ACC112 (cell line): ENCODE measurements around the gene EPHB3.
"Not testable (repeated sequence)": the region's sequence is repeated elsewhere in the genome, so short reads cannot be mapped to it uniquely, and the experiment has no call there.

Experiments used
- H2AFZ ChIP-seq: fragments of 200-600 bp; sonication (generic); one replicate; pipeline ENCODE4 v1.6.0; 2017; ENCODE audit warnings: antibody characterized with exemption, low read length; ENCODE audit not compliant: unreplicated experiment
- H3K27ac ChIP-seq: fragments of 200-600 bp; sonication (generic); 2 replicates; pipeline ENCODE4 v1.5.1; 2014; ENCODE audit warnings: low read depth, mild to moderate bottlenecking, antibody characterized with exemption, low read length, moderate library complexity
- H3K27me3 ChIP-seq: fragments of 200-600 bp; sonication (generic); 2 replicates; pipeline ENCODE4 v1.6.1; 2014; ENCODE audit warnings: mild to moderate bottlenecking, antibody characterized with exemption, low read length, moderate library complexity, mixed read lengths; ENCODE audit not compliant: insufficient read depth
- H3K36me3 ChIP-seq: fragments of 200-600 bp; sonication (generic); 2 replicates; pipeline ENCODE4 v1.6.1; 2016; ENCODE audit warnings: mild to moderate bottlenecking, antibody characterized with exemption, low read length, moderate library complexity, mixed read lengths; ENCODE audit not compliant: insufficient read depth
- H3K4me1 ChIP-seq: fragments of 200-600 bp; sonication (generic); one replicate; pipeline ENCODE4 v1.6.1; 2016; ENCODE audit warnings: low read length, mixed read lengths; ENCODE audit not compliant: insufficient read depth, unreplicated experiment, control insufficient read depth
- H3K4me3 ChIP-seq: fragments of 200-600 bp; sonication (generic); 2 replicates; pipeline ENCODE4 v1.5.1; 2014; ENCODE audit warnings: mild to moderate bottlenecking, low read depth, low read length
- H3K79me2 ChIP-seq: fragments of 200-600 bp; sonication (generic); one replicate; pipeline ENCODE4 v1.6.0; 2016; ENCODE audit warnings: low read length; ENCODE audit not compliant: control insufficient read depth, unreplicated experiment, insufficient read depth

The EPHB3 gene

DNA sequence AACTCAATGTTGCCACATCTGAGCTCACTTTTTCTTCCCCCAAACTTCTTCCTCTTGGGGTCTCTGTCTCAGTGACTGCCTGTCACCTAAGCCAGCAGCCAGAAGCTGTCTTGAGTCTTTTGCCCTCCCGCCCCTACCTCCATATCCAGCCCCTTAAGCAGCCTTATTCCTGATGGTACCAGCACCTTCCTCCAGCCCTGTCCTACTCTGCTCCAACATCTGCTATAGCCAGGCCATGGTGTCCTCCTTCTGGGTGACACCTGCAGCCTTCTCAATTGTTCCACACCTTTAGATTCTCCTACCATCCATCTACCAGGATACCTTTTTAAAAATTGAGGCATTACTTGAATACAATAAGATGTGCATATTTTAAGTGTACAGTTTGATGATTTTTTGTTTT, 53.8 kb downstream of the EPHB3 start:
- Histone ChIP-seq H3K36me3 (no peaks in the 10 kb centered on the region), H2AFZ (no peak overlapping the region), H3K27me3 (peaks cover 43% of the 10 kb centered on the region), H3K4me3 (no peak overlapping the region), H3K27ac (no peak overlapping the region), H3K79me2 (no peaks in the 10 kb centered on the region), H3K4me1 (no peaks in the 10 kb centered on the region)

GRCh38 chr3:184616436-184616835, 54.9 kb downstream of the EPHB3 start:
- H3K4me1 ChIP-seq, result peaks cover 4% of the 10 kb centered on the region
- no peak overlapping the region for H2AFZ ChIP-seq
- no peak overlapping the region for H3K4me3 ChIP-seq

DNA sequence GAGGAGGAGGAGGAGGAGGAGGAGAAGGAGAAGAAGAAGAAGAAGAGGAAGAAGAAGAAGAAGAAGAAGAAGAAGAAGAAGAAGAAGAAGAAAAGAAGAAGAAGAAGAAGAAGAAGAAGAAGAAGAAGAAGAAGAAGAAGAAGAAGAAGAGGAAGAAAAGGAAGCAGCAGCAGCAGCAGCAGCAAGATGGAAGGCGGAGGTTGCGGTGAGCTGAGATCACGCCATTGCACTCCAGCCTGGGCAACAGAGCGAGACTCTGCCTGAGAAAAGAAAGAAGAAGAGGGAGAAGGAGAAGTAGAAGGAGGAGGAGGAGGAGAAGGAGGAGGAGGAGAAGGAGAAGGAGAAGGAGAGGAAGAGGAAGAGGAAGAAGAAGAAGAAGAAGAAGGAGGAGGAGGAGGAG, 55.7 kb downstream of the EPHB3 start:
- H3K79me2 ChIP-seq, H2AFZ ChIP-seq, H3K36me3 ChIP-seq, H3K4me3 ChIP-seq, H3K27ac ChIP-seq, H3K4me1 ChIP-seq: not testable (repeated sequence)
- peaks cover 43% of the 10 kb centered on the region for H3K27me3 ChIP-seq

More at GRCh38 chr3:184616436-184616835, 54.9 kb downstream of the EPHB3 start:
- H3K27ac ChIP-seq, result no peak overlapping the region
- peaks cover 43% of the 10 kb centered on the region for H3K27me3 ChIP-seq
- H3K36me3 ChIP-seq, result no peaks in the 10 kb centered on the region
- H3K79me2 ChIP-seq, result no peaks in the 10 kb centered on the region

DNA sequence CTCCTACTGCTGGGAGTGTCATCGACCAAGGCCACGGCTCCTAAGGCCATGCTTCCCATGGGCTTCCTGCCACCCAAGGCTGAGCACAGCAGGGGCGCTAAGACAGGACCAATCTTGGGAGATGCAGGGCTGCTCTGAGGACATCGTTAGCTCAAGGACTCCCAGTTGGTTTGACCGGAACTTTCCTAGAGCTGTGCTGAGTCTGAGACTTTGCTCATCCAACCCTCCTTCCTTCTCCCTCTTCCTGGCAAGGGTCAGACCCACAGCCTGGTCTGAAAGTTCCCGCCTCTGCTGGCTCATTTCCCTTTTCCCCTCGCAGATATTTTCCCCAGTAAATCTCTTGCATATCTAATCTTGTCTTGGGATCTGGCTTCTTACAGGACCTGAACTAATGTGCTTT, 57.2 kb downstream of the EPHB3 start:
- H3K79me2 ChIP-seq, result no peaks in the 10 kb centered on the region
- no peak overlapping the region for H3K27ac ChIP-seq
- peaks cover 43% of the 10 kb centered on the region for H3K27me3 ChIP-seq
- no peaks in the 10 kb centered on the region for H3K36me3 ChIP-seq
- peaks cover 4% of the 10 kb centered on the region for H3K4me1 ChIP-seq
- no peak overlapping the region for H3K4me3 ChIP-seq
- no peak overlapping the region for H2AFZ ChIP-seq

DNA sequence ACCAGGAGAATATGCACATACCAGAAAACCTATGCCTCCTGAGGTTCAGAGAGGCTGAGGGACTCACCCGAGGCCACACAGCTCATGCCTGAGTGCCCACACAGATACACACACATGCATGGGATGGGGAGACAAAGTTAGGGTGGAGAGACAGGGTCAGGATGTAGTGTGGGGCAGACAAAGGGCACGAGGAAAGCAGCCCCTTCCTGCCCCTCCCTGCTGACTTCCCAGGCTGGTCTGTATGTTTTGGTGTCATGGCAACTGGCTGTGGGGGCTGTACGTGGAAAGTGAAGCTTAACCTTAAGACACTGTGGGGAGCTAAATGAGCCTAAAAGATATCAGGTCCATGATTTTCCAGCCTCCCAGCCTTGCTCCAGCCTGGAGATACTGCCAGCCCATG, 57.8 kb downstream of the EPHB3 start:
- no peaks in the 10 kb centered on the region for H3K79me2 ChIP-seq
- no peak overlapping the region for H3K27ac ChIP-seq
- peaks cover 43% of the 10 kb centered on the region for H3K27me3 ChIP-seq
- no peaks in the 10 kb centered on the region for H3K36me3 ChIP-seq
- no peak overlapping the region for H2AFZ ChIP-seq
- H3K4me1 ChIP-seq, result peaks cover 4% of the 10 kb centered on the region
- no peak overlapping the region for H3K4me3 ChIP-seq

- H3K27ac ChIP-seq, result no peak overlapping the region
These were observed 58.3 kb downstream of the EPHB3 start for GRCh38 chr3:184619787-184620430.

GRCh38 chr3:184620475-184621119, 59.0 kb downstream of the EPHB3 start:
- no peak overlapping the region for H3K4me3 ChIP-seq
- no peak overlapping the region for H2AFZ ChIP-seq
- H3K4me1 ChIP-seq, result peaks cover 4% of the 10 kb centered on the region
- H3K79me2 ChIP-seq, result no peaks in the 10 kb centered on the region
- H3K36me3 ChIP-seq, result no peaks in the 10 kb centered on the region
- H3K27me3 ChIP-seq, result peaks cover 44% of the 10 kb centered on the region
- H3K27ac ChIP-seq, result no peak overlapping the region

More at GRCh38 chr3:184619787-184620430, 58.3 kb downstream of the EPHB3 start:
- peaks cover 41% of the 10 kb centered on the region for H3K27me3 ChIP-seq
- peaks cover 4% of the 10 kb centered on the region for H3K4me1 ChIP-seq
- no peak overlapping the region for H3K4me3 ChIP-seq
- H3K36me3 ChIP-seq, result no peaks in the 10 kb centered on the region
- no peak overlapping the region for H2AFZ ChIP-seq
- H3K79me2 ChIP-seq, result no peaks in the 10 kb centered on the region

GRCh38 chr3:184622156-184622555, 60.6 kb downstream of the EPHB3 start:
- H3K27ac ChIP-seq, H3K4me1 ChIP-seq, H3K36me3 ChIP-seq, H3K4me3 ChIP-seq, H2AFZ ChIP-seq, H3K79me2 ChIP-seq: not testable (repeated sequence)
- peaks cover 38% of the 10 kb centered on the region for H3K27me3 ChIP-seq

- H2AFZ ChIP-seq, result no peak overlapping the region
- H3K4me1 ChIP-seq, result no peaks in the 10 kb centered on the region
- H3K4me3 ChIP-seq, result no peak overlapping the region
- no peak overlapping the region for H3K27ac ChIP-seq
- H3K27me3 ChIP-seq, result peaks cover 13% of the 10 kb centered on the region
- no peaks in the 10 kb centered on the region for H3K79me2 ChIP-seq
- H3K36me3 ChIP-seq, result no peaks in the 10 kb centered on the region
These were observed 65.3 kb downstream of the EPHB3 start for GRCh38 chr3:184626923-184627322.

DNA sequence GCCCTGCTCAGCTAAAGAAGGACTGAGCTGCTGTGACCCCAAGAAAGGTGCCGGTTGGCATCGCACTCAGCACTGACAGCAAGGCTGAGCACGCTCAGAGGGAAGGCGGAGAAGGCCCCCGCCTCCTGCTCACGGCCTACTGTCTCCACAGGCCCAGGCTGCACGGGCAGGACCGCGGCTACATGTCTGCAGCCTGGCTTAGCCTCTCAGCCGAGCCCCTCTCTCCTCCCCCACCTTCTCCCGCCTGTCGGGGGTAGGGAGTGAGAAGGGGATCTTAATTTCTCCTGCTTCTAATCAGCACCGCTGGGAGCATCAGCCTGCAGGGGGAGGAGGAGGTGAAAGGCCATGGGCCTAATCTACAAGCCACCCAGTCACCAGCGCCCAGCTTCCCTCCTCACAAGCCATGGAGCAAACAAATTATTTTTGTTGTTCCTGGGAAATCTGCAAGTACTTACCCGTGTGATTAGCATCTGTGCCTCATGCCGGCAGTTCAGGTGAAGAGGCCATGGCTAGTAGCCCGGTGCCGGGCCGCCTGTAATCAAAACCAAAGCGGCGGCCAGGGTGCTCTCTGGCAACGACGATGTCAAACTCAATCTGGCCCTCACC, 68.1 kb downstream of the EPHB3 start:
- H2AFZ ChIP-seq, result no peak overlapping the region
- H3K27ac ChIP-seq, result no peak overlapping the region
- no peak overlapping the region for H3K4me3 ChIP-seq

More for the DNA sequence above, 68.1 kb downstream of the EPHB3 start:
- Histone ChIP-seq H3K27me3 (peaks cover 13% of the 10 kb centered on the region), H3K79me2 (no peaks in the 10 kb centered on the region), H3K4me1 (no peaks in the 10 kb centered on the region), H3K36me3 (no peaks in the 10 kb centered on the region)
